ENCODE results near the gene UBE2O. TPM values are rescaled to one million over a fixed set of nuclear protein-coding genes. Genes with fewer than 3 reads are reported as not detected.

The UBE2O gene
- polyA plus RNA-seq, 2 donors, result 8.1 to 9.2 TPM

DNA sequence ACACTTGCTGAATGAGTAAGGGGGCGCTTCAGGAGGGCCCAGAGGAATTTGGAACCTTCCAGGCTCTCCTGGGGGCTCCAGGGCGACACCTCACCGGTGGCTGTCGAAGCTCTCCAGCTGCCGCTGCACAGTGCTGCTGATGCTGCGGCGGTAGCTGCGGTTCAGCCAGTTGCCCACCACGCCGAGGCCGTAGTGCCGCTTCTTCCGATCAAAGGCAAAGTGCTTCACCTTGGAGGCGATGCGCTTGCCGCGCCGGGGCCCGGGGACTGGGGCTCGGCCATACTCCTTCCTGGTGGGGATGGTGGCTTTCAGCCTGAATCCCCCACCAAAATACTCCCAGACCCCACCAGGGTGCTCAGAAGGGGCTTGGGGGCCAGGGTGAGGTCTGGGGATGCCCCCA is 23.8 kb upstream of the UBE2O start:
- H3K27ac ChIP-seq (ENCODE audit: low read depth in 2 of 2, low read length in 1 of 2), result no peak overlapping the region
- H3K9me3 ChIP-seq (ENCODE audit: control insufficient read depth in 2 of 2, insufficient read depth in 1 of 2, low read depth in 1 of 2, low read length in 1 of 2), result no peaks in the 10 kb centered on the region
- no peaks in the 10 kb centered on the region for H3K4me1 ChIP-seq (ENCODE audit: control insufficient read depth in 2 of 2, insufficient read depth in 2 of 2, low read length in 1 of 2)
- no peaks in the 10 kb centered on the region for H3K27me3 ChIP-seq (ENCODE audit: control insufficient read depth in 1 of 2, insufficient read depth in 2 of 2, low read length in 2 of 2)
- H3K4me3 ChIP-seq (ENCODE audit: low read depth in 1 of 2, low read length in 2 of 2), result no peak overlapping the region
- peaks cover 6 to 67% of the 10 kb centered on the region in 2 donors for H3K36me3 ChIP-seq (ENCODE audit: control insufficient read depth in 2 of 2, insufficient read depth in 2 of 2, low read length in 1 of 2)
- 94 to 96% methylated on average over 20 of the region's 20 CpGs for WGBS, 2 donors

- WGBS, 2 donors, result 96% methylated on average over 6 of the region's 6 CpGs
- Histone ChIP-seq H3K4me3 (ENCODE audit: low read depth in 1 of 2, low read length in 2 of 2) (no peak overlapping the region), H3K9me3 (ENCODE audit: control insufficient read depth in 2 of 2, insufficient read depth in 1 of 2, low read depth in 1 of 2, low read length in 1 of 2) (no peaks in the 10 kb centered on the region), H3K27me3 (ENCODE audit: control insufficient read depth in 1 of 2, insufficient read depth in 2 of 2, low read length in 2 of 2) (no peaks in the 10 kb centered on the region), H3K27ac (ENCODE audit: low read depth in 2 of 2, low read length in 1 of 2) (no peak overlapping the region), H3K36me3 (ENCODE audit: control insufficient read depth in 2 of 2, insufficient read depth in 2 of 2, low read length in 1 of 2) (peaks cover 8 to 70% of the 10 kb centered on the region in 2 donors), H3K4me1 (ENCODE audit: control insufficient read depth in 2 of 2, insufficient read depth in 2 of 2, low read length in 1 of 2) (no peaks in the 10 kb centered on the region)
Observed at GRCh38 chr17:76475302-76475701, 22.4 kb upstream of the UBE2O start.

GRCh38 chr17:76474894-76475293 is 21.9 kb upstream of the UBE2O start:
- Histone ChIP-seq H3K9me3 (ENCODE audit: control insufficient read depth in 2 of 2, insufficient read depth in 1 of 2, low read depth in 1 of 2, low read length in 1 of 2) (no peaks in the 10 kb centered on the region), H3K27ac (ENCODE audit: low read depth in 2 of 2, low read length in 1 of 2) (no peak overlapping the region), H3K4me3 (ENCODE audit: low read depth in 1 of 2, low read length in 2 of 2) (no peak overlapping the region), H3K4me1 (ENCODE audit: control insufficient read depth in 2 of 2, insufficient read depth in 2 of 2, low read length in 1 of 2) (no peaks in the 10 kb centered on the region), H3K27me3 (ENCODE audit: control insufficient read depth in 1 of 2, insufficient read depth in 2 of 2, low read length in 2 of 2) (no peaks in the 10 kb centered on the region), H3K36me3 (ENCODE audit: control insufficient read depth in 2 of 2, insufficient read depth in 2 of 2, low read length in 1 of 2) (peaks cover 11 to 73% of the 10 kb centered on the region in 2 donors)
- WGBS, 2 donors, result 93 to 94% methylated on average over 15 of the region's 15 CpGs

- WGBS, 2 donors, result 96 to 98% methylated on average over 11 to 14 of the region's 14 CpGs
- Histone ChIP-seq H3K27me3 (ENCODE audit: control insufficient read depth in 1 of 2, insufficient read depth in 2 of 2, low read length in 2 of 2) (no peaks in the 10 kb centered on the region), H3K4me3 (ENCODE audit: low read depth in 1 of 2, low read length in 2 of 2) (no peak overlapping the region), H3K27ac (ENCODE audit: low read depth in 2 of 2, low read length in 1 of 2) (no peak overlapping the region), H3K9me3 (ENCODE audit: control insufficient read depth in 2 of 2, insufficient read depth in 1 of 2, low read depth in 1 of 2, low read length in 1 of 2) (no peaks in the 10 kb centered on the region), H3K4me1 (ENCODE audit: control insufficient read depth in 2 of 2, insufficient read depth in 2 of 2, low read length in 1 of 2) (no peaks in the 10 kb centered on the region), H3K36me3 (ENCODE audit: control insufficient read depth in 2 of 2, insufficient read depth in 2 of 2, low read length in 1 of 2) (peaks cover 11 to 72% of the 10 kb centered on the region in 2 donors)
Observed at GRCh38 chr17:76474238-76474637, 21.3 kb upstream of the UBE2O start.

DNA sequence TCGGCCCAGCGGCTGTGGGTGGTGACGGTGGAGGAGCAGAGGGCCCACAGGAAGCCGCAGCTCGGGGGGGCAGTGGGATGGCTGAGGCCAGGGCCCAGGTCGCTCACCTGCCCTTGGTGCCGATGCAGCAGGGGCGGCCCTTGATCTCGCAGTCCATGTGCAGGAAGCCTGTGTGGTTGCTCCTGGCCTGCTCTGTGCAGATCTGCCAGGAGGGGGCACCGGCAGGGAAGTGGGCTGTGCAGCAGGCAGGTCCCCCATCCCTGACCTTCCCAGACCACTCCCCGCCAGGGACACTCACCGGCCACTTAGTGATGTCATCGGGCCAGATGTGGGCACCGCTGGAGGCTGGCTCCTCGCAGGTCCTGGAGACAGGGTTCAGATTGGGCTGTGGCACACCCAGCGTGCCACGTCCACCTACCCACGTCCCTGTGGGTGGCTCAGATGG is 20.6 kb upstream of the UBE2O start:
- H3K27me3 ChIP-seq (ENCODE audit: control insufficient read depth in 1 of 2, insufficient read depth in 2 of 2, low read length in 2 of 2), result no peaks in the 10 kb centered on the region
- no peak overlapping the region for H3K4me3 ChIP-seq (ENCODE audit: low read depth in 1 of 2, low read length in 2 of 2)
- no peaks in the 10 kb centered on the region for H3K9me3 ChIP-seq (ENCODE audit: control insufficient read depth in 2 of 2, insufficient read depth in 1 of 2, low read depth in 1 of 2, low read length in 1 of 2)
- WGBS, 2 donors, result 88 to 93% methylated on average over 15 to 18 of the region's 18 CpGs
- no peaks in the 10 kb centered on the region for H3K4me1 ChIP-seq (ENCODE audit: control insufficient read depth in 2 of 2, insufficient read depth in 2 of 2, low read length in 1 of 2)
- H3K27ac ChIP-seq (ENCODE audit: low read depth in 2 of 2, low read length in 1 of 2), result no peak overlapping the region
- H3K36me3 ChIP-seq (ENCODE audit: control insufficient read depth in 2 of 2, insufficient read depth in 2 of 2, low read length in 1 of 2), result peaks cover 11 to 66% of the 10 kb centered on the region in 2 donors

GRCh38 chr17:76472726-76473125 is 19.8 kb upstream of the UBE2O start:
- Histone ChIP-seq H3K27me3 (ENCODE audit: control insufficient read depth in 1 of 2, insufficient read depth in 2 of 2, low read length in 2 of 2) (no peaks in the 10 kb centered on the region), H3K36me3 (ENCODE audit: control insufficient read depth in 2 of 2, insufficient read depth in 2 of 2, low read length in 1 of 2) (peaks cover 11 to 60% of the 10 kb centered on the region in 2 donors), H3K4me1 (ENCODE audit: control insufficient read depth in 2 of 2, insufficient read depth in 2 of 2, low read length in 1 of 2) (no peaks in the 10 kb centered on the region), H3K4me3 (ENCODE audit: low read depth in 1 of 2, low read length in 2 of 2) (no peak overlapping the region), H3K9me3 (ENCODE audit: control insufficient read depth in 2 of 2, insufficient read depth in 1 of 2, low read depth in 1 of 2, low read length in 1 of 2) (no peaks in the 10 kb centered on the region), H3K27ac (ENCODE audit: low read depth in 2 of 2, low read length in 1 of 2) (no peak overlapping the region)
- WGBS, 2 donors, result 92% methylated on average over 11 of the region's 11 CpGs

DNA sequence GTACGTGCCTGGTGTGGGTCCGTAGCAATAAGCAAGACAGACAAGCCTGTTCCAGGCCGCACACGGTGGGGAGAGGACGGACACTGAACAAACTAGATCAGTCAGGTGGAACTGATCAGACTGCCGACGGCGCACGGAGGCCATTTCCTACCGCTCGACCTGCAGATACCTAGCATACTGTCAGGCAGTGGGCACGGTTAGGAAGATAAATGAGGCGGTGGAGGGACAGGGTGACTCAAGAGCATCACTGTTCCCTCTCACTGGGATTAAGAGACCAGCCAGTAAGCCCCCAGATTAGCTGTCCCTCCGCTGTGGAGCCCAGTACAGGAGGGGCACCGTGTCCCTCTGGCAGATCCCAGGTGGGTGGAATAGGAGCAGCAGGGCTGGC is 19.3 kb upstream of the UBE2O start:
- no peak overlapping the region for H3K4me3 ChIP-seq (ENCODE audit: low read depth in 1 of 2, low read length in 2 of 2)
- no peaks in the 10 kb centered on the region for H3K27me3 ChIP-seq (ENCODE audit: control insufficient read depth in 1 of 2, insufficient read depth in 2 of 2, low read length in 2 of 2)
- no peaks in the 10 kb centered on the region for H3K4me1 ChIP-seq (ENCODE audit: control insufficient read depth in 2 of 2, insufficient read depth in 2 of 2, low read length in 1 of 2)
- no peaks in the 10 kb centered on the region for H3K9me3 ChIP-seq (ENCODE audit: control insufficient read depth in 2 of 2, insufficient read depth in 1 of 2, low read depth in 1 of 2, low read length in 1 of 2)
- WGBS, 2 donors, result 90% methylated on average over 15 of the region's 15 CpGs
- H3K27ac ChIP-seq (ENCODE audit: low read depth in 2 of 2, low read length in 1 of 2), result no peak overlapping the region
- H3K36me3 ChIP-seq (ENCODE audit: control insufficient read depth in 2 of 2, insufficient read depth in 2 of 2, low read length in 1 of 2), result peaks cover 11 to 58% of the 10 kb centered on the region in 2 donors

GRCh38 chr17:76471498-76472257 is 18.7 kb upstream of the UBE2O start:
- H3K4me3 ChIP-seq (ENCODE audit: low read depth in 1 of 2, low read length in 2 of 2), result no peak overlapping the region
- no peaks in the 10 kb centered on the region for H3K4me1 ChIP-seq (ENCODE audit: control insufficient read depth in 2 of 2, insufficient read depth in 2 of 2, low read length in 1 of 2)
- H3K27me3 ChIP-seq (ENCODE audit: control insufficient read depth in 1 of 2, insufficient read depth in 2 of 2, low read length in 2 of 2), result no peaks in the 10 kb centered on the region
- peaks cover 11 to 57% of the 10 kb centered on the region in 2 donors for H3K36me3 ChIP-seq (ENCODE audit: control insufficient read depth in 2 of 2, insufficient read depth in 2 of 2, low read length in 1 of 2)
- no peak overlapping the region for H3K27ac ChIP-seq (ENCODE audit: low read depth in 2 of 2, low read length in 1 of 2)
- H3K9me3 ChIP-seq (ENCODE audit: control insufficient read depth in 2 of 2, insufficient read depth in 1 of 2, low read depth in 1 of 2, low read length in 1 of 2), result no peaks in the 10 kb centered on the region
- 87 to 94% methylated on average over 35 of the region's 35 CpGs for WGBS, 2 donors

DNA sequence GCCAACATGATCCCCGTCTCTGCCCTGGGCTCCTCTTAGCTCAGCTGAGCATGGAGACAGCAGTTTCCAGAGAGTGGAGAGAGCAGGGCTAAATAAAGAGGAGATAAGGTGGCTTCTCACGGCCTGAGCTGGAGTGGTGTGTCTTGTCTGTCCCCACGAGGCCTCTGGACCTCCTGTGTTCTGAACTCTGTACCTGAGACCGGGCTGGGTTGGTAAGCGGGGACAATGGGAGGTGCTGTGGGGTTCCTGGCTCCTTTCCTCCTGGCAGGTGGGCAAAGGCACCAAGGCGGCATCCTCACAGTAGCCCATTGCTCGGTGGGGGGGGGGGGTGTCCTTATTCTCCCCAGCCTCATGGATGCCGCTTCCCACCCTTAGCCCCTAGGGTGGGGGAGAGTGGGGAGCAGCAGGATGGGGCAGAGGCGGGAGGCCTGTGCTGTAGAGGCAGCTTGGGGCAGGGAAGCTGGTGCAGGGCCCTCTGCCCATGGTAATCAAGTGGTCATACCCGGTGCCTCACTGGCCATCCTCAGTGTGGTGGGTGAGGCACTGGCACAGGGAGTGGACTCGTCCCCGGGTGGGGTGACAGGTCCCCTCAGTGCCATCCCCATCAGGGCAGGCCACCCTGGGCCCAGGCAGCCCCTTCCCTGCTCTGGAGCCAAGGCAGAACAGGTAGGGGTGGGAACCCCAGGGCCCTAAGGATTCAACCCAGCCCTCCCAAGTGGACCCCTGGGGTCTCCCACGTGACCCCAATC is 17.2 kb upstream of the UBE2O start:
- H3K36me3 ChIP-seq (ENCODE audit: control insufficient read depth in 2 of 2, insufficient read depth in 2 of 2, low read length in 1 of 2), result peaks cover 11 to 51% of the 10 kb centered on the region in 2 donors
- H3K27ac ChIP-seq (ENCODE audit: low read depth in 2 of 2, low read length in 1 of 2), result no peak overlapping the region
- H3K4me3 ChIP-seq (ENCODE audit: low read depth in 1 of 2, low read length in 2 of 2), result no peak overlapping the region
- H3K9me3 ChIP-seq (ENCODE audit: control insufficient read depth in 2 of 2, insufficient read depth in 1 of 2, low read depth in 1 of 2, low read length in 1 of 2), result no peaks in the 10 kb centered on the region
- WGBS, 2 donors, result 82 to 87% methylated on average over 13 of the region's 13 CpGs
- no peaks in the 10 kb centered on the region for H3K27me3 ChIP-seq (ENCODE audit: control insufficient read depth in 1 of 2, insufficient read depth in 2 of 2, low read length in 2 of 2)
- peaks cover 0 to 2% of the 10 kb centered on the region in 2 donors for H3K4me1 ChIP-seq (ENCODE audit: control insufficient read depth in 2 of 2, insufficient read depth in 2 of 2, low read length in 1 of 2)

Data from esophagus (tissue), 2 donors.